K562 (cell line): Measurements from ENCODE around the gene DISC1. TPM values are rescaled to one million over a fixed set of nuclear protein-coding genes. Genes with fewer than 3 reads are reported as not detected.

ENCODE experiments used
- ATAC-seq: fragments of 200-7000 bp; cut with Tn5 transposase; 3 replicates; pipeline ENCODE4 v1.9.1; 2020; ENCODE audit warnings: moderate library complexity
- BruUV-seq: library from RNA; stranded (reverse); fragments of 400-500 nt; replicated peaks from 2 replicates; lab custom pipeline; 2021; lab: Mats Ljungman, UMichigan
- CTCF ChIA-PET: fragments of 300-600 bp; formaldehyde crosslinking; extraction: SDS; loops from one replicate; lab custom pipeline; 2021; ENCODE audit warnings: low intra/inter-chr PET ratio; lab: Yijun Ruan, JAX
- POLR2A ChIA-PET: fragments of 300-600, 350-650 bp; sonication (Branson Sonifier 250); formaldehyde crosslinking; extraction: SDS; loops from one replicate; lab custom pipeline; 2021; ENCODE audit warnings: antibody characterized with exemption, inconsistent platforms; lab: Yijun Ruan, JAX
- DNase-seq, 4 experiments: peaks; one replicate each; pipeline versions ENCODE4 v3.0.0 to v3.0.0-alpha.2; 2011 to 2018; ENCODE audit warnings: low spot score in 3 of 4, mixed read lengths in 3 of 4; ENCODE audit errors: extremely low read depth in 1 of 4
- FAIRE-seq: peaks from 2 replicates; lab custom pipeline; 2011; peaks lifted over from hg19 to GRCh38; lab: Jason Lieb, UNC
- H2AFZ ChIP-seq: 2 replicates; pipeline ENCODE4 v1.6.0; 2011; ENCODE audit warnings: low read depth, low read length, control low read depth, inconsistent platforms
- H3K27ac ChIP-seq: fragments of 200-600 bp; 3 replicates; pipeline ENCODE4 v1.8.0; 2011; ENCODE audit warnings: low read depth, mild to moderate bottlenecking, control low read depth, inconsistent platforms, low read length, moderate library complexity, mixed read lengths; ENCODE audit errors: extremely low read depth
- H3K27me3 ChIP-seq, 2 experiments: fragments of 300-600 bp in 1 of 2; 2 replicates in 1 of 2; 3 replicates in 1 of 2; pipeline versions ENCODE4 v1.6.0 to v1.8.0; 2011; ENCODE audit warnings: inconsistent platforms in 2 of 2, low read length in 2 of 2, mild to moderate bottlenecking in 1 of 2, mixed read lengths in 1 of 2, moderate library complexity in 1 of 2; ENCODE audit not compliant: control insufficient read depth in 2 of 2, insufficient read depth in 2 of 2
- H3K36me3 ChIP-seq: fragments of 300-600 bp; 3 replicates; pipeline ENCODE4 v1.8.0; 2011; ENCODE audit warnings: mild to moderate bottlenecking, low read length, inconsistent platforms; ENCODE audit not compliant: control insufficient read depth, insufficient read depth
- H3K4me1 ChIP-seq, 2 experiments: fragments of 200-600 bp in 1 of 2; replicated peaks in 1 of 2; 2 replicates in 1 of 2; 3 replicates in 1 of 2; pipeline versions ENCODE4 v1.5.1 to v1.8.0; 2011; ENCODE audit warnings: inconsistent platforms in 2 of 2, low read length in 2 of 2, mild to moderate bottlenecking in 1 of 2, mixed read lengths in 1 of 2, moderate library complexity in 1 of 2; ENCODE audit not compliant: control insufficient read depth in 2 of 2, insufficient read depth in 2 of 2
- H3K4me2 ChIP-seq: 2 replicates; pipeline ENCODE4 v1.6.1; 2011; ENCODE audit warnings: low read length, control low read depth, inconsistent platforms, mixed read lengths; ENCODE audit not compliant: insufficient read depth
- H3K4me3 ChIP-seq: fragments of 200-600 bp; sonication (generic), shearing (Covaris generic); 2 replicates; pipeline ENCODE4 v1.5.1; 2016; ENCODE audit warnings: control low read depth, inconsistent platforms
- H3K79me2 ChIP-seq: fragments of 200-600 bp; 3 replicates; pipeline ENCODE4 v1.8.0; 2011; ENCODE audit warnings: low read length, inconsistent platforms; ENCODE audit not compliant: control insufficient read depth, insufficient read depth
- H3K9ac ChIP-seq, 2 experiments: 2 replicates each; pipeline versions ENCODE4 v1.6.0 to v1.6.1; 2011; ENCODE audit warnings: low read depth in 2 of 2, low read length in 2 of 2, control low read depth in 1 of 2, inconsistent platforms in 1 of 2, mild to moderate bottlenecking in 1 of 2, mixed read lengths in 1 of 2; ENCODE audit not compliant: insufficient read depth in 1 of 2
- H3K9me1 ChIP-seq: one replicate; pipeline ENCODE4 v1.6.0; 2011; ENCODE audit warnings: inconsistent platforms, mild to moderate bottlenecking, low read length, moderate library complexity; ENCODE audit not compliant: control insufficient read depth, insufficient read depth
- H3K9me3 ChIP-seq: replicated peaks from 2 replicates; pipeline ENCODE4 v1.5.1; 2011; ENCODE audit warnings: low read depth, low read length, inconsistent platforms; ENCODE audit not compliant: control insufficient read depth, insufficient read depth
- H4K20me1 ChIP-seq: replicated peaks from 2 replicates; pipeline ENCODE4 v1.6.1; 2011; ENCODE audit warnings: low read length, inconsistent platforms, mixed read lengths; ENCODE audit not compliant: control insufficient read depth, insufficient read depth
- COPS2 ChIP-seq: fragments of 450-650 bp; conservative IDR thresholded peaks from 2 replicates; pipeline ENCODE4 v1.6.1; 2016; ENCODE audit warnings: mild to moderate bottlenecking, moderate library complexity
- ETV1 ChIP-seq: fragments of 450-650 bp; conservative IDR thresholded peaks from 2 replicates; pipeline ENCODE4 v1.6.1; 2016; ENCODE audit warnings: missing genetic modification characterization, control low read depth, low read depth, missing compliant biosample characterization
- GABPA ChIP-seq: fragments of 200-800 bp; sonication (Bioruptor generic); conservative IDR thresholded peaks from 2 replicates; pipeline ENCODE4 v1.6.1; 2016; ENCODE audit warnings: low read depth, missing genetic modification characterization, missing compliant biosample characterization
- HCFC1 ChIP-seq: IDR thresholded peaks from 2 replicates; pipeline ENCODE4 v1.6.1; 2012; ENCODE audit warnings: low read depth, low read length, improper control_type of control experiment
- MYNN ChIP-seq, 2 experiments: sonication (generic); formaldehyde crosslinking in 1 of 2; IDR thresholded peaks; 2 replicates each; pipeline versions ENCODE4 v1.5.0 to v1.6.1; 2016 to 2020; ENCODE audit warnings: antibody characterized with exemption in 1 of 2, missing genetic modification reagents in 1 of 2
- NFE2 ChIP-seq: IDR thresholded peaks from 2 replicates; pipeline ENCODE4 v1.6.1; 2014; ENCODE audit warnings: antibody characterized with exemption, low read depth
- OTX1 ChIP-seq: fragments of 450-650 bp; formaldehyde crosslinking; IDR thresholded peaks from 2 replicates; pipeline ENCODE4 v1.4.0; 2022; ENCODE audit warnings: mild to moderate bottlenecking
- PHF8 ChIP-seq: fragments of 200-600 bp; sonication (generic); IDR thresholded peaks from 2 replicates; pipeline ENCODE4 v1.6.1; 2012; ENCODE audit warnings: mixed run types, mild to moderate bottlenecking, inconsistent platforms, low read length, moderate library complexity, borderline replicate concordance
- RFX1 ChIP-seq: fragments of 450-650 bp; IDR thresholded peaks from 2 replicates; pipeline ENCODE4 v1.6.1; 2016; ENCODE audit warnings: mild to moderate bottlenecking, moderate library complexity
- SAFB ChIP-seq: fragments of 200-400 bp; formaldehyde crosslinking; IDR thresholded peaks from 2 replicates; pipeline ENCODE4 v1.6.1; 2017; ENCODE audit warnings: low read depth, low read length, borderline replicate concordance
- ZBTB5 ChIP-seq: fragments of 450-650 bp; IDR thresholded peaks from 2 replicates; pipeline ENCODE4 v1.6.1; 2017; ENCODE audit warnings: antibody characterized with exemption
- ZFP36 ChIP-seq: fragments of 150-350 bp; IDR thresholded peaks from 2 replicates; pipeline ENCODE4 v1.6.1; 2018; ENCODE audit warnings: low read length, low read depth; ENCODE audit not compliant: partially characterized antibody
- ZNF212 ChIP-seq: fragments of 450-650 bp; formaldehyde crosslinking; IDR thresholded peaks from 2 replicates; pipeline ENCODE4 v1.4.0; 2020; ENCODE audit warnings: mild to moderate bottlenecking
- ZNF79 ChIP-seq: fragments of 250-450 bp; sonication (Bioruptor Pico); IDR thresholded peaks from 2 replicates; pipeline ENCODE4 v1.4.0; 2020; ENCODE audit warnings: low read depth, mild to moderate bottlenecking, moderate library complexity
- WGBS: fragments of 100-300 bp; shearing (Covaris generic); methylation state at CpG from one replicate; pipeline ENCODE4 v1.1.6; 2016; ENCODE audit warnings: low coverage, mixed read lengths; ENCODE audit not compliant: insufficient coverage; ENCODE audit errors: missing lambda C conversion rate; 5-methylcytosine and 5-hydroxymethylcytosine counted together
- in situ Hi-C: fragments of 300-500 bp; cut with MboI; formaldehyde crosslinking; loops from 4 replicates; pipeline ENCODE4 v1.15.0; 2018; ENCODE audit warnings: inconsistent platforms, mixed read lengths
- intact Hi-C: fragments of 100-400 bp; cut with micrococcal nuclease; formaldehyde crosslinking; loops from 2 replicates; pipeline ENCODE4 v1.14.2; 2022
- polyA plus RNA-seq, 8 experiments: library from polyadenylated mRNA; depleted of rRNA in 4 of 8; stranded (reverse) in 5 of 8; unstranded in 3 of 8; fragments of >200 nt; fragmentation: Nextera tagmentation in 2 of 8; fragmentation: Illumina TruSeq in 1 of 8; extraction: Ambion mirVana in 2 of 8; extraction: Trizol in 1 of 8; gene quantifications; 2 replicates each; pipeline versions ENCODE4 v1.2.1 to v1.2.3, GENCODE V29; 2011 to 2014; ENCODE audit warnings: inconsistent platforms in 1 of 8, missing spikeins in 1 of 8
- total RNA-seq, 7 experiments: library from RNA; depleted of rRNA in 6 of 7; stranded (reverse); fragments of >200 nt in 6 of 7; fragmentation: Illumina TruSeq in 2 of 7; extraction: Trizol in 2 of 7; gene quantifications; 2 replicates each; pipeline versions ENCODE4 v1.2.1 to v1.2.3, GENCODE V29; 2011 to 2021; ENCODE audit warnings: low replicate concordance in 1 of 7
- TF ChIP-seq, protein P1 (sequence below): sonication (generic); formaldehyde crosslinking; IDR thresholded peaks from 2 replicates; pipeline ENCODE4 v1.8.1; 2023; ENCODE audit warnings: mild to moderate bottlenecking, missing genetic modification reagents

The DISC1 gene
- total and polyA plus RNA-seq, 9 of the 15 experiments (the other 6 are each of a cell fraction or from before 2014, with no cell fraction given): 0.01 to 0.11 (median 0.08) TPM; not detected in 1

DNA sequence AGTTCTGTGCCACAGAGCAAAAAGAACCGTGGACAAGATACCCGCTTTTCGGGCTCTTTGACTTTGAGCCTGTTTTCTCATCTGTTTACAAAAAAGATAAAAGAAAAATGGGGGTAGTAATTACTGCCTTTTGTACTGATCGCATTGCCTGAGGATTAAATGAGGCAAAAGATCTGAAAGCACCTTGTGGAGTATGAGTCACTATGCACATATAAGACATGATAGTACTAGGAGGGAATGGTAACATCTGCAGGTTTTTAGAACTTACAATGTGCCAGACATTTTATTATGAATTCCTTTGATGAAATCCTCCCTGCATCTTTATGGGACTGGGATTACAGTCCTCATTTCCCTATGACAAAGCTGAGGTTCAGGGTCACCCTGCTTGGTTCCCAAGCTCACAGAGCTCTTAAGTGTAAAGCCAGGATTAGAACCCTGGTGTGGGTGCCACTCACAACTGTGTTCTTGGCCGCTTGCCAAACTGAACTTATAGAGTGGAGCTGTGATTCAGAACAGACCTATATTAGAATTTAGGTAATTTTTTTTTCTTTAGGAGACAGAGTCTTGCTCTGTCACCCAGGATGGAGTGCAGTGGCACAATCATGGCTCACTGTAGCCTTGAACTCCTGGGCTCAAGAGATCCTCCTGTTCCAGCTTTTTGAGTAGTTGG lies 1.8 kb downstream of the DISC1 start (continued):
- no peak for TF ChIP-seq ZBTB5
- TF ChIP-seq NFE2: no peak
- no peak for TF ChIP-seq OTX1 (CRISPR knock-in tag)
- no peak for TF ChIP-seq COPS2
- TF ChIP-seq, all 486 proteins: peak for 2

- CTCF ChIA-PET: no interaction called here
- in situ Hi-C loops: no loop called here
- BruUV-seq: no TSS peak
These were observed 2.5 kb downstream of the DISC1 start for GRCh38 chr1:231629132-231629531.

More at GRCh38 chr1:231629132-231629531, 2.5 kb downstream of the DISC1 start:
- H3K27ac ChIP-seq: no peak overlapping the region
- no peak overlapping the region for H3K4me3 ChIP-seq
- H3K4me2 ChIP-seq: no peak overlapping the region
- H3K79me2 ChIP-seq: no peaks in the 10 kb centered on the region
- 2% methylated on average over 6 of the region's 6 CpGs for WGBS
- H4K20me1 ChIP-seq: no peaks in the 10 kb centered on the region
- POLR2A ChIA-PET: no interaction called here
- no peak for TF ChIP-seq SAFB
- peak; percentile 81 for TF ChIP-seq GABPA (tag)
- no peak for TF ChIP-seq HCFC1
- TF ChIP-seq, protein P1, sequence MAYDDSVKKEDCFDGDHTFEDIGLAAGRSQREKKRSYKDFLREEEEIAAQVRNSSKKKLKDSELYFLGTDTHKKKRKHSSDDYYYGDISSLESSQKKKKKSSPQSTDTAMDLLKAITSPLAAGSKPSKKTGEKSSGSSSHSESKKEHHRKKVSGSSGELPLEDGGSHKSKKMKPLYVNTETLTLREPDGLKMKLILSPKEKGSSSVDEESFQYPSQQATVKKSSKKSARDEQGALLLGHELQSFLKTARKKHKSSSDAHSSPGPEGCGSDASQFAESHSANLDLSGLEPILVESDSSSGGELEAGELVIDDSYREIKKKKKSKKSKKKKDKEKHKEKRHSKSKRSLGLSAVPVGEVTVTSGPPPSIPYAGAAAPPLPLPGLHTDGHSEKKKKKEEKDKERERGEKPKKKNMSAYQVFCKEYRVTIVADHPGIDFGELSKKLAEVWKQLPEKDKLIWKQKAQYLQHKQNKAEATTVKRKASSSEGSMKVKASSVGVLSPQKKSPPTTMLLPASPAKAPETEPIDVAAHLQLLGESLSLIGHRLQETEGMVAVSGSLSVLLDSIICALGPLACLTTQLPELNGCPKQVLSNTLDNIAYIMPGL (CRISPR knock-in tag): no peak
- TF ChIP-seq PHF8: no peak
- peak; percentile 48; the same call in 1 of the 2 replicates for TF ChIP-seq ETV1 (tag)
- no peak for TF ChIP-seq ZNF212 (CRISPR knock-in tag)
- TF ChIP-seq ZNF79: no peak
- TF ChIP-seq RFX1: peak; percentile 66
- TF ChIP-seq ZFP36: no peak
- peak; percentile 92; the same call in 1 of the 2 replicates for TF ChIP-seq MYNN (IDR thresholded peaks at IDR 0.05)
- TF ChIP-seq MYNN (CRISPR knock-in tag; IDR thresholded peaks at IDR 0.05): peak; percentile 78
- no peak overlapping the region for H2AFZ ChIP-seq
- H3K27me3 ChIP-seq: peaks cover 30 to 39% of the 10 kb centered on the region in 2 experiments
- no peaks in the 10 kb centered on the region for H3K9me1 ChIP-seq
- DNase-seq: peak in 2 of 4 experiments; percentile 27 to 31
- no peaks in the 10 kb centered on the region for H3K9me3 ChIP-seq
- peak; percentile 56; the same call in 2 of the 3 replicates for ATAC-seq
- H3K36me3 ChIP-seq: no peaks in the 10 kb centered on the region
- H3K9ac ChIP-seq: no peak overlapping the region
- intact Hi-C loops: no loop called here
- no peak for FAIRE-seq
- H3K4me1 ChIP-seq: peaks cover 0 to 11% of the 10 kb centered on the region in 2 experiments; a peak in 3 of 5 replicates
